HEK293 (cell line): ENCODE measurements around the gene GCH1.

ENCODE experiments used
- CTCF ChIA-PET: fragments of 350-600 bp; formaldehyde crosslinking; extraction: SDS; loops from one replicate; lab custom pipeline; 2021; ENCODE audit warnings: antibody characterized with exemption; lab: Yijun Ruan, JAX
- POLR2A ChIA-PET: fragments of 300-600 bp; formaldehyde crosslinking; extraction: SDS; loops from one replicate; lab custom pipeline; 2020; ENCODE audit warnings: antibody characterized with exemption, inconsistent platforms; lab: Yijun Ruan, JAX
- H3K27ac ChIP-seq: fragments of 200-500 bp; sonication (Bioruptor generic); 2 replicates; pipeline ENCODE4 v1.5.1; 2014; ENCODE audit warnings: low read depth, low read length, control low read depth, inconsistent platforms; ENCODE audit errors: extremely low read depth
- H3K36me3 ChIP-seq, 2 experiments: fragments of 200-500 bp in 1 of 2; sonication (Bioruptor generic) in 1 of 2; 1 replicate in 1 of 2; 2 replicates in 1 of 2; pipeline ENCODE4 v1.5.1; 2014 to 2017; ENCODE audit warnings: inconsistent platforms in 2 of 2, low read length in 2 of 2; ENCODE audit not compliant: control insufficient read depth in 2 of 2, insufficient read depth in 1 of 2
- H3K4me1 ChIP-seq: fragments of 200-500 bp; sonication (Bioruptor generic); 2 replicates; pipeline ENCODE4 v1.5.1; 2014; ENCODE audit warnings: mild to moderate bottlenecking, low read length, inconsistent platforms; ENCODE audit not compliant: control insufficient read depth, insufficient read depth
- H3K4me3 ChIP-seq: 2 replicates; pipeline ENCODE4 v1.5.1; 2011; ENCODE audit warnings: low read depth, mild to moderate bottlenecking, control low read depth, low read length, moderate library complexity
- H3K9me3 ChIP-seq: fragments of 200-500 bp; sonication (Bioruptor generic); 2 replicates; pipeline ENCODE4 v1.5.1; 2014; ENCODE audit warnings: low read depth, low read length, inconsistent platforms; ENCODE audit not compliant: control insufficient read depth, insufficient read depth
- BCL6B ChIP-seq: fragments of 450-650 bp; formaldehyde crosslinking; IDR thresholded peaks from 2 replicates; pipeline ENCODE4 v1.5.1; 2017; ENCODE audit warnings: missing biosample characterization, missing genetic modification characterization
- RBAK ChIP-seq: fragments of 450-650 bp; formaldehyde crosslinking; IDR thresholded peaks from 2 replicates; pipeline ENCODE4 v1.5.1; 2016; ENCODE audit warnings: missing biosample characterization, missing genetic modification characterization
- SETDB1 ChIP-seq: IDR thresholded peaks from one replicate; pipeline ENCODE4 v1.6.1; 2017; ENCODE audit warnings: mild to moderate bottlenecking, low read length, moderate library complexity, mixed read lengths; ENCODE audit not compliant: insufficient read length
- TRIM28 ChIP-seq: IDR thresholded peaks from 2 replicates; pipeline ENCODE4 v1.6.1; 2011; ENCODE audit warnings: low read length, control low read depth, borderline replicate concordance
- ZBTB20 ChIP-seq: fragments of 450-650 bp; formaldehyde crosslinking; IDR thresholded peaks from 2 replicates; pipeline ENCODE4 v1.5.1; 2016; ENCODE audit warnings: missing biosample characterization, missing genetic modification characterization
- ZFHX2 ChIP-seq: fragments of 450-650 bp; formaldehyde crosslinking; conservative IDR thresholded peaks from 2 replicates; pipeline ENCODE4 v1.5.1; 2016; ENCODE audit warnings: missing biosample characterization, missing genetic modification characterization
- ZNF148 ChIP-seq: fragments of 450-650 bp; formaldehyde crosslinking; IDR thresholded peaks from 2 replicates; pipeline ENCODE4 v1.5.0; 2017; ENCODE audit warnings: missing biosample characterization, missing genetic modification characterization, borderline replicate concordance
- ZNF169 ChIP-seq: fragments of 450-650 bp; formaldehyde crosslinking; IDR thresholded peaks from 2 replicates; pipeline ENCODE4 v1.5.1; 2016; ENCODE audit warnings: missing biosample characterization, missing genetic modification characterization
- ZNF398 ChIP-seq: fragments of 450-650 bp; formaldehyde crosslinking; IDR thresholded peaks from 2 replicates; pipeline ENCODE4 v1.5.1; 2017; ENCODE audit warnings: missing biosample characterization, missing genetic modification characterization
- ZNF521 ChIP-seq: fragments of 450-650 bp; formaldehyde crosslinking; IDR thresholded peaks from 2 replicates; pipeline ENCODE4 v1.5.1; 2017; ENCODE audit warnings: missing biosample characterization, mild to moderate bottlenecking, missing genetic modification characterization
- ZNF621 ChIP-seq: fragments of 450-650 bp; formaldehyde crosslinking; IDR thresholded peaks from 2 replicates; pipeline ENCODE4 v1.5.1; 2017; ENCODE audit warnings: missing biosample characterization, missing genetic modification characterization
- ZNF624 ChIP-seq: fragments of 450-650 bp; formaldehyde crosslinking; IDR thresholded peaks from 2 replicates; pipeline ENCODE4 v1.5.1; 2017; ENCODE audit warnings: missing biosample characterization, missing genetic modification characterization
- ZNF645 ChIP-seq: fragments of 450-650 bp; formaldehyde crosslinking; IDR thresholded peaks from 2 replicates; pipeline ENCODE4; 2016; ENCODE audit warnings: missing biosample characterization, missing genetic modification characterization
- ZNF692 ChIP-seq: fragments of 450-650 bp; formaldehyde crosslinking; IDR thresholded peaks from 2 replicates; pipeline ENCODE4 v1.5.1; 2016; ENCODE audit warnings: missing biosample characterization, missing genetic modification characterization
- ZNF791 ChIP-seq: fragments of 450-650 bp; formaldehyde crosslinking; IDR thresholded peaks from 2 replicates; pipeline ENCODE4 v1.5.1; 2016; ENCODE audit warnings: missing biosample characterization, missing genetic modification characterization
- ZNF830 ChIP-seq: fragments of 450-650 bp; IDR thresholded peaks from 2 replicates; pipeline ENCODE4 v1.5.0; 2018; ENCODE audit warnings: missing biosample characterization, missing genetic modification characterization, low read depth, mild to moderate bottlenecking, moderate library complexity
- ZSCAN23 ChIP-seq: fragments of 450-650 bp; formaldehyde crosslinking; IDR thresholded peaks from 2 replicates; pipeline ENCODE4 v1.5.1; 2016; ENCODE audit warnings: missing biosample characterization, missing genetic modification characterization
- ZXDB ChIP-seq: fragments of 450-650 bp; formaldehyde crosslinking; IDR thresholded peaks from 2 replicates; pipeline ENCODE4 v1.5.1; 2016; ENCODE audit warnings: missing biosample characterization, missing genetic modification characterization

Gene GCH1

GRCh38 chr14:54828037-54828436, 74.6 kb downstream of the GCH1 start:
- CTCF ChIA-PET, result no interaction called here
- H3K4me1 ChIP-seq, result no peaks in the 10 kb centered on the region
- H3K9me3 ChIP-seq, result no peaks in the 10 kb centered on the region
- no peak overlapping the region for H3K27ac ChIP-seq
- TF ChIP-seq ZBTB20 (no peak), ZNF624 (tag by site-specific recombination) (no peak), ZXDB (tag by site-specific recombination) (no peak), ZSCAN23 (tag by site-specific recombination) (no peak), ZNF692 (tag by site-specific recombination) (no peak)
- no peak overlapping the region for H3K4me3 ChIP-seq
- POLR2A ChIA-PET, result no interaction called here
- no peaks in the 10 kb centered on the region for H3K36me3 ChIP-seq

GRCh38 chr14:54823757-54824549, 78.7 kb downstream of the GCH1 start:
- no peaks in the 10 kb centered on the region for H3K36me3 ChIP-seq
- peaks cover 4% of the 10 kb centered on the region for H3K4me1 ChIP-seq
- H3K9me3 ChIP-seq, result no peaks in the 10 kb centered on the region
- no peak overlapping the region for H3K27ac ChIP-seq
- CTCF ChIA-PET, result interaction anchor here (1.2 kb wide), 1 partner anchor 10 kb away, joined by 4 read pairs; no protein-coding TSS in a partner anchor
- POLR2A ChIA-PET, result no interaction called here
- H3K4me3 ChIP-seq, result no peak overlapping the region
- TF ChIP-seq TRIM28 (peak; percentile 85), ZNF621 (no peak), ZNF521 (no peak), ZNF791 (tag by site-specific recombination) (peak; percentile 98), SETDB1 (peak; percentile 97)

- Histone ChIP-seq H3K4me3 (no peak overlapping the region), H3K27ac (no peak overlapping the region), H3K9me3 (no peaks in the 10 kb centered on the region), H3K36me3 (no peaks in the 10 kb centered on the region), H3K4me1 (peaks cover 11% of the 10 kb centered on the region)
- CTCF ChIA-PET, result interaction anchor here (1.3 kb wide), 1 partner anchor 9 kb away, joined by 4 read pairs; no protein-coding TSS in a partner anchor
- TF ChIP-seq ZNF645 (tag by site-specific recombination) (no peak), ZFHX2 (tag by site-specific recombination) (no peak), ZNF169 (tag by site-specific recombination) (no peak), ZNF398 (no peak), ZNF148 (tag by site-specific recombination) (no peak), BCL6B (no peak), ZNF830 (tag by site-specific recombination) (no peak), RBAK (tag by site-specific recombination) (no peak)
- POLR2A ChIA-PET, result no interaction called here
Observed at GRCh38 chr14:54822685-54823084, 79.9 kb downstream of the GCH1 start.
